PC-3 (cell line): ENCODE measurements around the gene GRPEL2. TPM values are rescaled to one million over a fixed set of nuclear protein-coding genes. Genes with fewer than 3 reads are reported as not detected.

ENCODE experiments used
- ATAC-seq: fragments of 200-7000 bp; cut with Tn5 transposase; 2 replicates; pipeline ENCODE4 v1.9.1; 2020; ENCODE audit warnings: mild to moderate bottlenecking, moderate library complexity
- BruUV-seq: library from RNA; stranded (reverse); fragments of 400-500 nt; replicated peaks from 2 replicates; lab custom pipeline; 2021; lab: Mats Ljungman, UMichigan
- CTCF ChIA-PET: fragments of 300-600 bp; sonication (Branson Sonifier 250); formaldehyde crosslinking; loops from one replicate; lab custom pipeline; 2022; ENCODE audit warnings: antibody characterized with exemption; lab: Charles Lee
- POLR2A ChIA-PET: fragments of 300-600 bp; sonication (Branson Sonifier 250); formaldehyde crosslinking; loops from one replicate; lab custom pipeline; 2022; ENCODE audit warnings: antibody characterized with exemption; ENCODE audit not compliant: unreplicated experiment; lab: Charles Lee
- DNase-seq: peaks from one replicate; pipeline ENCODE4 v3.0.0-alpha.2; 2015
- H2AFZ ChIP-seq: fragments of 300-600 bp; sonication (generic); 2 replicates; pipeline ENCODE4 v1.6.0; 2016; ENCODE audit warnings: antibody characterized with exemption, low read length
- H3F3A ChIP-seq: fragments of 300-600 bp; sonication (generic); one replicate; pipeline ENCODE4 v1.6.0; 2017; ENCODE audit warnings: antibody characterized with exemption, low read length, control low read depth, mild to moderate bottlenecking; ENCODE audit not compliant: unreplicated experiment
- H3K27ac ChIP-seq: fragments of 300-600 bp; sonication (generic); 2 replicates; pipeline ENCODE4 v1.5.1; 2016; ENCODE audit warnings: mild to moderate bottlenecking, low read length
- H3K27me3 ChIP-seq: fragments of 300-600 bp; sonication (generic); 2 replicates; pipeline ENCODE4 v1.6.1; 2016; ENCODE audit warnings: low read length, mixed read lengths
- H3K36me3 ChIP-seq: fragments of 300-600 bp; sonication (generic); 2 replicates; pipeline ENCODE4 v1.6.1; 2016; ENCODE audit warnings: low read depth, mixed run types, low read length, mixed read lengths
- H3K4me1 ChIP-seq: fragments of 300-600 bp; sonication (generic); 2 replicates; pipeline ENCODE4 v1.5.1; 2016; ENCODE audit warnings: low read length; ENCODE audit not compliant: insufficient read depth
- H3K4me2 ChIP-seq: fragments of 300-600 bp; sonication (generic); 2 replicates; pipeline ENCODE4 v1.6.0; 2016; ENCODE audit warnings: low read length
- H3K4me3 ChIP-seq: fragments of 300-600 bp; sonication (generic); 2 replicates; pipeline ENCODE4 v1.5.1; 2016; ENCODE audit warnings: mild to moderate bottlenecking, low read length, mixed read lengths
- H3K79me2 ChIP-seq: fragments of 300-600 bp; sonication (generic); 2 replicates; pipeline ENCODE4 v1.6.1; 2017; ENCODE audit warnings: low read length, mixed read lengths
- H3K9ac ChIP-seq: fragments of 300-600 bp; sonication (generic); 2 replicates; pipeline ENCODE4 v1.6.0; 2016; ENCODE audit warnings: mild to moderate bottlenecking, low read length
- H3K9me2 ChIP-seq: fragments of 300-600 bp; sonication (generic); replicated peaks from 2 replicates; pipeline ENCODE4 v1.6.1; 2016; ENCODE audit warnings: mixed run types, low read length, mixed read lengths
- H3K9me3 ChIP-seq: fragments of 300-600 bp; sonication (generic); 2 replicates; pipeline ENCODE4 v1.6.1; 2016; ENCODE audit warnings: low read length, mixed read lengths
- H4K20me1 ChIP-seq: fragments of 300-600 bp; sonication (generic); 2 replicates; pipeline ENCODE4 v1.6.1; 2016; ENCODE audit warnings: low read length, mixed read lengths
- EZH2 ChIP-seq: fragments of 300-600 bp; sonication (generic); IDR thresholded peaks from one replicate; pipeline ENCODE4 v1.6.1; 2017; ENCODE audit warnings: antibody characterized with exemption, mild to moderate bottlenecking, low read length; ENCODE audit not compliant: unreplicated experiment
- EZH2phosphoT487 ChIP-seq: fragments of 300-600 bp; sonication (generic); IDR thresholded peaks from 2 replicates; pipeline ENCODE4 v1.6.1; 2018; ENCODE audit warnings: mild to moderate bottlenecking, antibody characterized with exemption, low read length, borderline replicate concordance
- intact Hi-C: fragments of 100-400 bp; cut with micrococcal nuclease; formaldehyde crosslinking; loops from 2 replicates; pipeline ENCODE4 v1.9.0; 2023
- total RNA-seq: library from RNA; depleted of rRNA; stranded (reverse); fragments of >200 nt; gene quantifications from 2 replicates; pipeline ENCODE4 v1.2.3, GENCODE V29; 2014
- TF ChIP-seq, protein P1 (sequence below): fragments of 300-600 bp; sonication (generic); conservative IDR thresholded peaks from 2 replicates; pipeline ENCODE4 v1.5.1; 2017; ENCODE audit warnings: antibody characterized with exemption, low read depth, mild to moderate bottlenecking, low read length

Gene GRPEL2
- total RNA-seq, 1 experiment from 2014 or later = 43.8 TPM

- TF ChIP-seq EZH2 = no peak
- no peak for TF ChIP-seq EZH2phosphoT487
- TF ChIP-seq, protein P1, sequence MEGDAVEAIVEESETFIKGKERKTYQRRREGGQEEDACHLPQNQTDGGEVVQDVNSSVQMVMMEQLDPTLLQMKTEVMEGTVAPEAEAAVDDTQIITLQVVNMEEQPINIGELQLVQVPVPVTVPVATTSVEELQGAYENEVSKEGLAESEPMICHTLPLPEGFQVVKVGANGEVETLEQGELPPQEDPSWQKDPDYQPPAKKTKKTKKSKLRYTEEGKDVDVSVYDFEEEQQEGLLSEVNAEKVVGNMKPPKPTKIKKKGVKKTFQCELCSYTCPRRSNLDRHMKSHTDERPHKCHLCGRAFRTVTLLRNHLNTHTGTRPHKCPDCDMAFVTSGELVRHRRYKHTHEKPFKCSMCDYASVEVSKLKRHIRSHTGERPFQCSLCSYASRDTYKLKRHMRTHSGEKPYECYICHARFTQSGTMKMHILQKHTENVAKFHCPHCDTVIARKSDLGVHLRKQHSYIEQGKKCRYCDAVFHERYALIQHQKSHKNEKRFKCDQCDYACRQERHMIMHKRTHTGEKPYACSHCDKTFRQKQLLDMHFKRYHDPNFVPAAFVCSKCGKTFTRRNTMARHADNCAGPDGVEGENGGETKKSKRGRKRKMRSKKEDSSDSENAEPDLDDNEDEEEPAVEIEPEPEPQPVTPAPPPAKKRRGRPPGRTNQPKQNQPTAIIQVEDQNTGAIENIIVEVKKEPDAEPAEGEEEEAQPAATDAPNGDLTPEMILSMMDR = no peak
- H3K4me3 ChIP-seq = no peak overlapping the region
- H4K20me1 ChIP-seq = no peaks in the 10 kb centered on the region
- H3K9ac ChIP-seq = no peak overlapping the region
- H3K36me3 ChIP-seq = no peaks in the 10 kb centered on the region
- no peak for ATAC-seq
- H3K9me3 ChIP-seq = no peaks in the 10 kb centered on the region
- peaks cover 11% of the 10 kb centered on the region for H3K4me1 ChIP-seq
- intact Hi-C loops = no loop called here
- ChIA-PET POLR2A (no interaction called here), CTCF (no interaction called here)
- H3K79me2 ChIP-seq = no peaks in the 10 kb centered on the region
- H3F3A ChIP-seq = no peaks in the 10 kb centered on the region
- no peak overlapping the region for H3K27ac ChIP-seq
- no peaks in the 10 kb centered on the region for H3K9me2 ChIP-seq
- H3K4me2 ChIP-seq = no peak overlapping the region
- H3K27me3 ChIP-seq = no peaks in the 10 kb centered on the region
- H2AFZ ChIP-seq = no peak overlapping the region
- peak; percentile 27 for DNase-seq
- no TSS peak for BruUV-seq
Measured at GRCh38 chr5:149333711-149334443, 11.4 kb upstream of the GRPEL2 start.

- Histone ChIP-seq H3K9ac (no peak overlapping the region), H3K36me3 (no peaks in the 10 kb centered on the region), H4K20me1 (no peaks in the 10 kb centered on the region), H3K79me2 (no peaks in the 10 kb centered on the region), H3K9me2 (no peaks in the 10 kb centered on the region), H3K9me3 (no peaks in the 10 kb centered on the region), H3K27me3 (no peaks in the 10 kb centered on the region), H3F3A (no peaks in the 10 kb centered on the region), H3K4me2 (no peak overlapping the region), H3K4me3 (no peak overlapping the region), H3K4me1 (peaks cover 11% of the 10 kb centered on the region), H3K27ac (no peak overlapping the region), H2AFZ (no peak overlapping the region)
- ChIA-PET POLR2A (no interaction called here), CTCF (no interaction called here)
- intact Hi-C loops = no loop called here
- no peak for ATAC-seq
- no peak for DNase-seq
- no TSS peak for BruUV-seq
- TF ChIP-seq, protein P1 = no peak
- TF ChIP-seq EZH2phosphoT487 (no peak), EZH2 (no peak)
Measured at GRCh38 chr5:149337736-149338135, 7.6 kb upstream of the GRPEL2 start.

GRCh38 chr5:149338364-149338763 is 6.9 kb upstream of the GRPEL2 start:
- H2AFZ ChIP-seq = no peak overlapping the region
- no peaks in the 10 kb centered on the region for H3F3A ChIP-seq
- H3K36me3 ChIP-seq = no peaks in the 10 kb centered on the region
- no peak overlapping the region for H3K4me3 ChIP-seq
- no peaks in the 10 kb centered on the region for H3K27me3 ChIP-seq
- no peak overlapping the region for H3K9ac ChIP-seq
- ChIA-PET CTCF (no interaction called here), POLR2A (no interaction called here)
- peak overlapping the region; percentile 26; the same call in 1 of the 2 replicates for H3K4me2 ChIP-seq
- no TSS peak for BruUV-seq
- H4K20me1 ChIP-seq = no peaks in the 10 kb centered on the region
- TF ChIP-seq EZH2phosphoT487 (no peak), EZH2 (no peak)
- TF ChIP-seq, protein P1 = no peak
- DNase-seq = peak; percentile 82
- H3K79me2 ChIP-seq = no peaks in the 10 kb centered on the region
- no peaks in the 10 kb centered on the region for H3K9me3 ChIP-seq
- H3K9me2 ChIP-seq = no peaks in the 10 kb centered on the region
- intact Hi-C loops = no loop called here
- peak; percentile 98 for ATAC-seq
- peaks cover 11% of the 10 kb centered on the region for H3K4me1 ChIP-seq
- H3K27ac ChIP-seq = no peak overlapping the region
